Epithelial cell of esophagus (primary cell): ENCODE data around the gene PHF21A.
A peak's percentile ranks its signal among the peaks of the same experiment; 100 is the strongest.

Experiments used
- DNase-seq: peaks from one replicate; pipeline ENCODE4 v3.0.0; 2010; ENCODE audit warnings: low read depth
- H3K4me3 ChIP-seq: 2 replicates; pipeline ENCODE4 v1.5.1; 2011; ENCODE audit warnings: mild to moderate bottlenecking, low read length, control low read depth
- CTCF ChIP-seq: IDR thresholded peaks from 2 replicates; pipeline ENCODE4 v1.5.1; 2011; ENCODE audit warnings: low read depth, mild to moderate bottlenecking, low read length, control low read depth, inconsistent platforms; ENCODE audit not compliant: insufficient read depth; ENCODE audit errors: missing control alignments

The PHF21A gene

GRCh38 chr11:46133119-46133518 is 11.9 kb upstream of the PHF21A start:
- H3K4me3 ChIP-seq: no peak overlapping the region
- TF ChIP-seq CTCF: no peak
- DNase-seq: no peak

- no peak for TF ChIP-seq CTCF
- H3K4me3 ChIP-seq: no peak overlapping the region
- no peak for DNase-seq
Observed at GRCh38 chr11:46130286-46130940, 9.2 kb upstream of the PHF21A start.

- no peak for TF ChIP-seq CTCF
- H3K4me3 ChIP-seq: no peak overlapping the region
- no peak for DNase-seq
Observed at GRCh38 chr11:46129133-46129532, 7.9 kb upstream of the PHF21A start.

GRCh38 chr11:46127150-46127638 is 5.9 kb upstream of the PHF21A start:
- peak; percentile 74 for DNase-seq
- H3K4me3 ChIP-seq: no peak overlapping the region
- TF ChIP-seq CTCF: peak; percentile 77

- no peak for TF ChIP-seq CTCF
Observed at GRCh38 chr11:46125284-46125683, 4.0 kb upstream of the PHF21A start.

GRCh38 chr11:46122945-46123715 is 1.9 kb upstream of the PHF21A start:
- no peak overlapping the region for H3K4me3 ChIP-seq
- no peak for TF ChIP-seq CTCF
- peak; percentile 28 for DNase-seq

More at GRCh38 chr11:46125284-46125683, 4.0 kb upstream of the PHF21A start:
- no peak overlapping the region for H3K4me3 ChIP-seq
- DNase-seq: no peak
